NCI-H2171 (cell line): ENCODE data around the gene ATXN3.
A peak's percentile ranks its signal among the peaks of the same experiment; 100 is the strongest.

Experiments
- DNase-seq: peaks from one replicate; lab custom pipeline; 2025; lab: John Stamatoyannopoulos, UW

ATXN3 gene

DNA sequence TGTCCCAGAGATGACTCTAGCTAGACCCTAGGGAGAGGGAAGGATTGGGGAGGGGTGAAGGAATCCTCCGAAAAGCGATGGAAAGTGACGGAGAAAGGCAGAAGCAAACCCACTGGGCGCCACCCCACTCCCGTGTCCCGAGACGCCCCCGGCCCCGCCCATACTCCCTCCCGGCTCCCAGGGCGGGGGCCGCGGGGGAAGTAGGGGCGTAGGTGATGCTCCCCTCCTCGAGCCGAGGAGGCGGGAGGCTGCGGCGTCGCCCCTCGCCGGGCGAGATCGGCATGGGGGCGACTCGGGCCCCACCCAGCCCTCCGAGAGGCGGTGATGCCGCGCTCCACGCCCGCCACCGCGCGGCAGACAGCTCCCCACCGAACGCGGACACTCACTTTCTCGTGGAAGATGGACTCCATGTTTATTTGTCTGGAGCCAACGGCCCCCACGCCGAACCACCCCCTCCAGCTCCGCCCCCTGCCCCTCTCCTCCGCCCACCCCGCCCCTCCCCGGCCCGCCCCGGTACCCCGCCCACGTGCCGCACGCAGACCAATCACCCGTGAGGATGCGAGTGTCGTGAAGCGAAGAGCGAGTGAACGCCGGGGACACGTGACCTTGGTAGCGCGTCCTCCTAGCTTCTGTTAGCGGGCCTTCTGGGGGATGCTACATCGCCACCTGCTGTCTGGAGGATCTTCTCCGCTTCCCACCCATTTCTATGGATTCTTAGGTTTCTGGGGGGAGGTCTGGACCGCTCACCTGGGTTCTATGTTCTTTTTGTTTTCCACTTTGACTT lies at the start of gene ATXN3:
Gene ATXN3, minus strand, starts transcription at position 440 of the 784 bp plus-strand sequence. Its CDS starts 30 bp downstream, at position 410.
- DNase-seq: peak; percentile 99

DNA sequence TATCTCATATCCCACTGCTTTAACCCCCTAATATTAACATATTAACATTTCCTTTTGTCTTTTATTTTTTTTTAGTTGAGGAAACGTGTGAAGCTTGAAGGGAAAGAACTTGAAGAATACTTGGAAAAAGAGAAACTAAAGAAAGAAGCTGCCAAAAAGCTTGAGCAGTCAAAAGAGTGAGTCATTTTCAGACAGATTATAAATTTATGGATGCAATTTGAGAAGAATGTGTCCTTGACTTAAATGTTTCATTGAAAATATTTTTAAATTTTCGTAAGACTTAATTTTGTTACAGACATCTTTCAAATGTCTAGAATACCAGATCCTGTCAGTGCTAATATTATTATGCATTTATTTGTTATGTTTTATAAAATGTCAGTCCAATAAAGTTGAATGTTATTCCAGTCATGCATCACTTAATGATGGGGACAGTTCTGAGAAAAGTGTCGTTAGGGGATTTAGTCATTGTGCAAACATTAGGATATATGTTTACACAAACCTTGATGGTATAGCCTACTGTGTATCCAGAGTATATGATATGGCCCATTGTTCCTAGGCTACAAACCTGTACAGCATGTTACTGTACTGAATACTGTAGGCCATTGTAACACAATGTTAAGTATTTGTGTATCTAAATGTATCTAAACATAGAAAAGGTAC lies 48.0 kb upstream of the ATXN3 start:
- DNase-seq: no peak

DNA sequence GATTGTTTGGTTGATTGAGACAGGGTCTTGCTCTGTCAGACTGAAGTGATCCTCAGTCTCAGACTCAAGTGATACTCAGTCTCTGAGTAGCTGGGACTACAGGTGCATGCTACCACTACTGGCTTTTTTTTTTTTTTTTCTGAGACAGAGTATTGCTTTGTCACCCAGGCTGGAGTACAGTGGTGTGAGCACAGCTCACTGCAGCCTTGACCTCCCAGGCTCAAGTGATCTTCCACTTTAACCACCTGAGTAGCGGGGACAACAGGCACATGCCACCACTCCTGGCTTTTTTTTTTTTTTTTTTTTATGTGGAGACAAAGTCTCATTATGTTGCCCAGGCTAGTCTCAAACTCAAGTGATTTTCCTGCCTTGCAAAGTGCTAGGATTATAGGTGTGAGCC lies 47.2 kb upstream of the ATXN3 start:
- DNase-seq: no peak

DNA sequence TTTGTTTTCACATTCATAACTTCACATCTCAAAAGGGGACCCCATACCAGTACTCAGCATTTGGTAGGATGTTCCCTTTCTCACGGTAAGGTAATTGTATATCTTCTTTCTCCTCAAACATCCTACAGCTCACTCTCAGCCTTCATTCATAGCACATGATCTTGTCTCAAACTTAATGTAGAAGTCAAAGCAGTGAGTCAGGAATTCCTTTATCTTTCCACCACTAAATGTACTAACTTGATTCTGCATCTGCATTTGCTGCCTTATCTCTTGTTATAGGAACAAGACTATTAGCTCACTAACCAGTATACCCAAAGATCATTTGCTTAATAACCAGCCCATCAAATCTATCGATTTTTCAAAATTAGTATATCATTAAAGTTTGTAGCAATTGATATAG lies 38.3 kb upstream of the ATXN3 start:
- DNase-seq: no peak

DNA sequence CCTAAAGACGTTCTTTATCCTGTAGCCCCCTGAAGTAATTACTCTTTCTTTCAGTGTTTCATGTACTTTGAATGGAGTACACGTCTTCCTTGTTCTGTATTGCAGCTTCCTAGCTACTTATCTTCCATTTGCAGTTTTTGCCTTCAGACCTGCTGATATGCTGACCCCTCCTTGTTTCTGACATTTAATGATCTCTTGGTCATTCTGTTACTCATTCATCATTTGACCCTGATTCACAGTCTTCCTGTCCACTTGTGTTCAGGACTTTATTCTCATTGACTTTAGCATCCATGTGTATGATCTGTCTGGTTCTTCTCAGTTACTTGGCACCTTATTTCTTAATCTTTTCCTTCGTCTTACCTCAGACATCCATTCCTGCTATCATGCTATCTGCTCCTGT lies 37.6 kb upstream of the ATXN3 start:
- no peak for DNase-seq

DNA sequence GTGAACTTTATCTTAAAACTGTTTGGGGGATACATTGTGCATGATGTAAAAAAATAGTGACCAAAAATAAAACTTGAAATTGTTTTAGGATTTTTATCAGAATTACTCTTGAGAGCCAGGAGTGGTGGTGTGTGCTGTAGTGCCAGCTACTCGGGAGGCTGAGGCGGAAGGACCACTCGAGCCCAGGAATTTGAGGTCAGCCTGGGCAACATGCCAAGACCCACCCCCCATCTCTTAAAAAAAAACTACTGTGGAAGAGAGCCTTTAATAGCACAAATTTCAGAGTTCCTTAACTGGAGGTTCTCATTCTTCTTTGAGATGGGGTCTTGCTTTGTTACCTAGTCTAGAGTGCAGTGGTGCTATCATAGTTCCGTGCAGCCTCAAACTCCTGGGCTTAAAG lies 36.9 kb upstream of the ATXN3 start:
- no peak for DNase-seq

DNA sequence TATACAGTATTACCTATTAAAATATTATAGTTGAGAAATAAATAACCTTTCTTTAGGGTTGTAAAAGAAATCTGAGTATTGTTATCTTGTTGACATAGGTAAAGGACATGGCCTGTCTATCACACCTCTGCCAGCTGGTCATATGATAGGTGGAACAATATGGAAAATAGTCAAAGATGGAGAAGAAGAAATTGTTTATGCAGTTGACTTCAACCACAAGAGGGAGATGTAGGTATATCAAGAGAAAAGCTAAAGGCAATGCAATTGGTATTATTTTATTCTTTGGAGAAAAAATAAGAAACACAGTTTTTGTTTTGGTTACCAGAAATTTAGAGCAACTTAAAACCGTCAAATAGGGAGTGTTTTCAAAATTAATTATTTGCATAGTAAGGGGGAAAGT lies 28.9 kb upstream of the ATXN3 start:
- DNase-seq: peak; percentile 29

DNA sequence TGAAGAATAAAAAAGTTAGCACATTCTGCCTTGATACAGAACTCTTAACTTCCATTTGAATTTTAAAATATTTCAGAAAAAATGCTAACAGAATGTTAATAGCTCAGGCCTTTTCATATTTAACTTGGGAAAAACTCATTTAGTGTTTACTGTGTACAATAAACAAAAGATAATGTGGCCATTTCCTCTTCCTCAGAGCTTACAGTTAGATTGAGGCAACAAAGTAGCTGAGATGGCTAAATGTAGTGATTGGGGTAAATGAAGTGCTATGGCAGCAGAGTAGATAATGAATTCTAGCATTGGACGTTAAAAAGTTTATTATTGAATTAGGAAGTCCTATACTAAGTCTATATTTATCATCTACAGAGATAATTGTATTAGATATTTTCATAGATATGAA lies 28.1 kb upstream of the ATXN3 start:
- DNase-seq: no peak

DNA sequence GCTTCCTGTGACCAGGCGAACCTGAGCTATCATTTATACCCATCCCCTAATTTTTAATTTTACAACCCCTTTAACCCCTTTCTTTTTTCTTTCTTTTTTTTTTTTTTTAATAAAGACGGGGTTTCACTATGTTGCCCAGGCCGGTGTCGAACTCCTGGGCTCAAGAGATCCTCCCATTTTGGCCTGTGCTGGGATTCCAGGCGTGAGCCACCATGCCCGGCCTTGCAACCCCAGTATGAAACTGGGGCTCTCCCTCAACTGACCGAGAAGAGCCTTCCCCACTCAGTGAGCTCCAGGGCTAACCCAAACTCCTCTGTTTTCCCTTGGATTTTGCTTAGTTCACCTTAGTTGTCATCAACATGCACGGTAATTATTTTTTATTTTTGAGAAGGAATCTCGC lies 16.4 kb upstream of the ATXN3 start:
- DNase-seq: no peak

DNA sequence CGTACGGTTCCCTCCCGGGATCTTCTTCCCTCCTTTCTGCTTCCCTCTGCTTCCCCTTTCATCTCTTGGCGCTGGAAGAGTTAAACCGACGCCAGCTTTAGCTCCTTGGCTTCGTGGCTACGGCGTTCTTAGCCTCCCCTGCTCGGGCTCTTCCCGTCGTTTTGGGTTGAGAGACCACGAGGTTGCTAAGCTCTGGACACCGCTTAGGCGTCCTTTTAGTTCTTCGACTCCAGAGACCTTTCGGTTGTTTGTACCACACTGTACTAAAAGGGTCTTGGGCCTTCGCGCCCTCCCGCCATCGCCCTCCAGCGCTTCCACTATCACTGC lies 15.9 kb upstream of the ATXN3 start:
- peak; percentile 23 for DNase-seq

DNA sequence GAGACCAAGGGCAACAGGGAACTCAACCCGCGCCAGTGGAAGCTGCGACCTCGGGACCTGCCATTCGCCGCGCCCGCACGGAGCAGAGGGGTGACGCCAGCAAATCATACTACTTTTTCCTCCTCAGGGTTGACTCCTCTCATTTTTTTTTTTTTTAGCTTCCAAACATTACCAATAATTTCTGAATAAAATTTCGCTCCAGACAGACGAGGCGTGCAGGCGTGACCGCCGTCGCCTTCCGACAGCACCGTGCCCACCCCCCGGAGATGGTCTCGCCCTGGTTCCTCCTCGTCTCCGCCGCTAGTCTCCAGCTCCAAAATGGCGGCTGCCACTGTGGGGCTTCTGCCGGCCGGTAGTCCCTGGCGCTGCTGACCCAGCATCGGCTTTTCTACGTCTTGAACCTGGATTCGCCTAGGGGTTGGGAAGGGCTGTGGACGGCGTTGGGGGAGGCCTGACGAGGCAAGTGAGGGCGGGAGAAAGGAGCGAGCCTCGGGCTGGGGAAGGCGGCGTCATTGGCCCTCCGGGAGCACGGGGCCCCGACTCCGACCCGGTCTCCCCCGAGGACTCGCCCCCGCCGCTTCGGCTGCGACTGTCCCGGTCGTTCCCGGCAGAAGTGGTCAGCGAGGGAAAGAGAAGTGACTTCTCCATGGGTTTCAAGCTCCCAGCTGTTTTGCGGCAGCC lies 15.4 kb upstream of the ATXN3 start, which contains the start of the genes CPSF2 and NDUFB1:
Gene CPSF2, plus strand, starts transcription at position 300 of the 681 bp plus-strand sequence. CDS start 9,016 bp downstream, outside the sequence.
Gene NDUFB1, minus strand, starts transcription at position 37 of the 681 bp plus-strand sequence. CDS start 4,069 bp downstream, outside the sequence.
- peak; percentile 86 for DNase-seq

DNA sequence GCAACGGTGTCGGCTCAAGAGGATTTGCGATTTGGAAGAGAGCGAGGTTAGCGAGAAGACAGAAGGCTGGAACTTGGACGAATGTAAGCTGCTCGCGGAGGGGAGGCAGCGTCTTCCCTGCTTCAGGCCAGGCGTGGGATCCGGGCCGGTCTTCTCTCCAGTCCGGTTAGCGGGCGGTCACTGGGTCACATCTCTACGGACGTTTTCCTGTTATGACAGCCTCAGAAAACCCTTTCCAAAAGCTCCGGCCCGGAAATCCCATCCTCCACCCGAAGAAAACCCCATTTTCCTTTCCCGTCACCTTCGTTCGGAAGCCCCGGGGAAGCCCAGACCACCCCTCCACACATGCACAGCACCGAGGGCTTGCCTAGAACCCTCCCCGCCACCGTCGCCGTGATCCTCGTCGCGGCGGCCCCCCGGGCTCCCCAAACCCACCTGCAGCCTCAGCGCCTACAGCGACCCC lies 14.9 kb upstream of the ATXN3 start:
- no peak for DNase-seq

DNA sequence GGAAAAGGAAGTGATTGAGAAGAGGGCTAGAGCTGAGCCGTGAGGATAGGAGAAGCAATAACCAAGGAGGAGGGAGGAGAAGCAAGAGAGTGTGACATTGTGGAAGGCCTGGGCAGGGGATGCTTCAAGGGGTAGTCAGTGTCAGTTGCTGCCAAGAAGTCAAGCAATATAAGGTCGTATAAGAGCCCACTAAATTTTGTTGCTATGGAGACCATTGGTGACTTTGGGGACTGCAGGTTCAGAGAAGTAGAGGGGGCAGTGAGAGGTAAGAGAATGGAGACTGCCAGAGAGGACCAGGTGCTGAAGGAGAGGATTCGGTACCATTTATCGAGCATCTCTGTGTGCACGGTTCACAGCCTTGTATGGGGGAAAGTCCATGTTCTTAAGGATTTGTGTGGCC lies 3.1 kb upstream of the ATXN3 start:
- no peak for DNase-seq

DNA sequence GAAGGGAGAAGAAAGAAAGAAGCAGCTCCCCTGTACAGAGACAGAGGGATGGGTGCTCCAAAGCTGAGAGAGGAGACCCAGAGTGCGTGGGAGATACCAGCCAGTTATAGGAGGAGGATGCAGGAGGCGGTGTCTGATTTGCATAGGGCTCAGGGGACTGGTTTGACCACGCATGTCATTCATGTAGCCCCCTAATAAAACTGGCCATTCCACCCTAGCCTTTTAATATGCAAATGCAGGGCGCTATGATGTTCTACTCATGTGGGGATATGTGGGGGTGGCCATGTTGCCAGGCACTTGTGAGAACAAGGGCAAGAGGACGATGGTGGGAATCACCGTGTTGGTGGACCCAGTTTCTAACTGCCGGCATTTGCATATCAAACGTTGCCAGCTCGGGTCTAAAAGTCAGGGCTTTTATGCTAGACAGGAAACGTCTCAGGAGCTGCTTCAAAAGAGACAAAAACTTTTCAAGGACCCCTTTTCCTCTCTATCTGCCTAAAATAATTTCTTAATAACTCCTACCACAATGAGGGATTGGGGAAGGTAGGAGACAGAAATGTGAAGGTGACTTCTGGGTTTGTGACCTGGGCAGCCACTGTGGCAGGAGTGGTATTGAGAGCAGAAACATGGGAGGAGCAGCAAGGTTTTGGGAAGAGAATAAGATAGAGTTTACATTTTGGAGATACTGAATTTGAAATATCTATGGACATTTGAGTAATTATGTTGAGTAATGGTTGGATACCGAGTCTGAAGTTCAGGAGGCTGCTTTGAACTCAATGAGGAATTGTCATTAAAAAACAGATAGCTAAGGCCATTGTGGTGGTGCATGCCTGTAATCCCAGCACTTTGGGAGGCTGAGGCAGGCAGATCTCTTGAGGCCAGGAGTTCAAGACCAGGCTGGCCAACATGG lies 2.2 kb upstream of the ATXN3 start:
- no peak for DNase-seq

DNA sequence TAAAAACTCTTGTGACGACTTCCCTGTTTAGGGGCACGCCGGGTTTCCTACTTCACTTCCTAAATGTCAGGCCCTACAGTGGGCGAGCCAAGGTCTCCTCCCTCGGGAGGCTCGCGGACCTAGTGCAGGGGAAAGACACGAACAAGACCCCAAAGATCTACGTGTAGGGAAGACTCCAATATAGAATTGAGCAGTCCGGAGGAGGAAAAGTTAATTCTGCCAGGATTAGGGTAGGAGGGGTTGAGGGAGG lies 564 bp downstream of the ATXN3 start:
- no peak for DNase-seq

DNA sequence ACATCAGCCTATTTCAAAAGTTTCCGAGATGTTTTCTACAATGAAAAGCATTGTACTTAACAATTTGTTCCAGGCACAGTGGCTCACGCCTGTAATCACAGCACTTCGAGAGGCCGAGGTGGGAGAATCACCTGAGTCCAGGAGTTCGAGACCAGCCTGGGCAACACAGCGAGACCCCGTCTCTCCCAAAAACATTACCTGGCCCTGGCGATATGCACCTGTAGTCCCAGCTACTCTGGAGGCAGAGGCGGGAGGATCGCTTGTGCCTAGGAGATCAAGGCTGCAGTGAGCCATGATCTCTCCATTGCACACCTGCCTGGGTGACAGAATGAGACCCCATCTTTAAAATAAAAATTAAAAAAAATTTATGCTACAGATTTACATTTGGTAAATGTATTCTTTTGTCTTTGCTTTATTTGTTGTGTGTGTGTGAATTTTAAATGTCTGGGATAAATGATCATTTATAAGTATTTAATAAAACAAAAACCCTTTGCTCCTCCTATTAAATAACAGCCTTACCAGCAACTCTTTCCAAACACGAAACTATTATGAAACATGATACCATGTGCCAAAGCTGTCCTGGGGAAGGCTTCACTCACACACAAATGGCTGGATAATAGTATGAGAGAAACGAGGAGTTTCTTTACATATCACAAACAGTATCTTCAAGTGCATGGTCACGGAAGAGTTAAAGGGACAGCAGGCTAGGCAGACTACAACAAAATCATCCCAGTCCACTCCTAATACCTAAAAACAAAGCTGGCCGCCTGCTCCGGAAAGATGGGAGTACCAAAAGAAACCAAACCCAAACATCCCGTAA lies 1.1 kb downstream of the ATXN3 start:
- DNase-seq: no peak

DNA sequence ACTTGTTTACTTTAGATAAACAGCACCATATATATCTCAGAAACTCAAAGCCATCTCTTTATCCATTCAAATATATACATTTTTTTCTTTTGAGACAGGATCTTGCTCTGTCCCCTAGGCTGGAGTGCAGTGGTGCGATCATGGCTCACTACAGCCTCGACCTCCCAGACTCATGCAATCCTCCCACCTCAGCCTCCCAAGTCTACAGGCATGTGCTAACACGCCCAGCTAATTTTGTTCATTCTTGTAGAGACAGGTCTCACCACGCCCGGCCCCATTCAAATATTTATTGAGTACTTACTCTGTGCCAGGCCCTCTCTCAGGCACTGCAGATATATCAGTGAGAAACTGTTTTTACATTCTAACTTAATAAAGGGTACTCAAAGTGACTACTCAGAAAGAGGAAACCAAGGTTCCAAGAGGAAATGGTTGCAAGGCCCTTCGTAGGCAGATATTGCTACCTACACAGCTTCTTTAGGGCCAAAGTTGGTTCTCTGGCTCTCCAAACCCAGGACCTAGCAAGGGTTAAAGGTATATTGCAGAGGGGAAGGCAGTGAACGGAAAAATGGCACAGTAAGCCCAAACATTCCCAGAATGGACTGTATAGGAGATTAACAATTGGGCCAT lies 2.9 kb downstream of the ATXN3 start:
- DNase-seq: no peak

DNA sequence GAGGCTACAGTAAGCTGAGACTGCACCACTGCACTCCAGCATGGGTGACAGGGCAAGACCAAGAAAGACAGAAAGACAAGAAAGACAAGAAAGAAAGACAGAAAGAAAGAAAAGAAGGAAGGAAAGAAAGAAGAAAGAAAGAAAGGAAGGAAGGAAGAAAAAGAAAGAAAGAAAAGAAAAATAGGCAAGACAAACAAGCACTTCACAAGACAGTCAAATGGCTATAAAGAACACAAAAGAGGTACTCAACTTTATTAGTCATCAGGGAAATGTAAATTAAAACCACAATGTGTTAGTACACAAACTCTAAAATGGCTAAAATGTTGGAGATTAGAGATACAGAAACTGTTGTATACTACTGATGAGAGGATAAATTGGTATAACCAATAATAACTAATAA lies 6.6 kb downstream of the ATXN3 start:
- DNase-seq: no peak

DNA sequence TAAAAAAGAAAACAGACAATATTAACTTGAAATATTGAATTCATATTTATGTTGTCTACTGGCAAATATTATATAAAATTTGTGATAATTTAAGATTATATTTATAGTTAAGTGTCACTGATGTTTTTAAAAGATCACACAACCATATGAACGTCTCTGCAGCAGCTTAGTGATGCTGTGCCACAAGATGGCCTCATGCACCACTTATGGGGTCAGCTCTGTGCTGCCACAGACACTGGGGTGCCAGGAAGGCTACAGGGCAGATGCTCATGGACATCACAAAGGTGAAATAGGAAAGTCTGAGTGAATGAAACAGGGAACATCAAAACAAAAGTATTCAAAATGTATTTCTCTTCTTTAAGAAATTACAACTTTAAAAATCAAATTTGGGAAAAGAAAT lies 13.1 kb downstream of the ATXN3 start:
- DNase-seq: no peak

DNA sequence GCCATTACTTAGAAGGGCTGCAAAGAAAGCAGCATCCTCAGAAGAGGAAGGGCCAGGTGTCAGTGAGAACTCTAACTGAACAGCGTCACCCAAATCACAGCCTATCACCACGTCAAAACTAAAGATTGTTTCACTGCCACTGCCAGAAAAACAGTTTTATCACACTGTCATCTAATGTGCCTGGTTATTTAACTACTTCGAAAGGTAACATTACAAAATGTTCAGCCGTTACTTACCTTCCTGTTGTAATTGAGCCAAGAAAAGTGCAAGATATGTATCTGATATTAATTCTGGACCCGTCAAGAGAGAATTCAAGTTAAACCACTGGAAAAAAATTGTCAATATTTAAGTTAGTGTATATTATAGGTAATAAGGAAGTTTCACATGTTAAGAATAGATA lies 17.9 kb downstream of the ATXN3 start:
- DNase-seq: no peak

DNA sequence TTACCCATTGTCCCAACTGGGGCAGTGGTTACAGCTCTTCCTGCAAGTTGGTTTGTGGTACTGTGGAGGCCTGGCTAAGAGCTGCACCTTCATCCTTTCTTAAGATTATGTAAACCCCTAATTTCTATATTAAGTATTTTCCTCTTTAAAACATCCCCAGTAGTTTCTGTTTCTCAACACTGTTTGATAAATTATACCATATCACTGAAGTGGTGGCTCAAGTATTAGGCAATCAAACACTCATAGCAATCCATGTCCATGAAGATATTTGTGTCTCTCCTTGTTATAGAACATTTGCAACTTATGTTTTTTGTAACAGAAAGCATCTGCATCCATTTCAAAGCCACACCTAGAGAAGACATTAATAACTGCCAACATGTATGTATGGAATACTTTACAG lies 31.8 kb downstream of the ATXN3 start:
- no peak for DNase-seq
